ENCODE results near the gene CAPN11.
"Not testable (repeated sequence)": the region's sequence is repeated elsewhere in the genome, so short reads cannot be mapped to it uniquely, and the experiment has no call there.

CAPN11 gene

DNA sequence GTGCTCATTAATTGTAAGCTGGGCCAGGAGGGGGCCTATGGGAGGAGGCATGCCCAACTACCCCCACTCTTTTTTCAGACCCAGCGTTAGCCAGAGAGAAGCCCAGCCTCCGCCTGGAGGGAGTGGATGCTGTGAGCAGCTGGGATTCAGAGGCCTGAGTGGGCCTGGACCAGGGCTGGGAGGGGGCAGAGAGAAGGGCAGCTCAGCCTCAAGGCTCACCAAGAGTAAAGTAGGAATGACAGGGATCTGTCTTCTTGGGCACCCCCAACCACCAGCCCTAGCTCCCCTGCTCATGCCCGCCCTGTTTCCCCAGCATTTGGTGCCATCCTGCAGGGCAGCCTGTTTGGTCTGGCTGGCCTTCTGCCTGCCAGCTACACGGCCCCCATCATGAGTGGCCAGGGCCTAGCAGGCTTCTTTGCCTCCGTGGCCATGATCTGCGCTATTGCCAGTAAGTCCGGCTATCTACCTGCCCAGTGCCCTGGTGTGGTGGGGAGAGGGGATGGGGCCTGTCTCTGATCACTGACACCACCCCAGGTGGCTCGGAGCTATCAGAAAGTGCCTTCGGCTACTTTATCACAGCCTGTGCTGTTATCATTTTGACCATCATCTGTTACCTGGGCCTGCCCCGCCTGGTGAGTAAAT, 71.5 kb downstream of the CAPN11 start:
- no peak for DNase-seq

DNA sequence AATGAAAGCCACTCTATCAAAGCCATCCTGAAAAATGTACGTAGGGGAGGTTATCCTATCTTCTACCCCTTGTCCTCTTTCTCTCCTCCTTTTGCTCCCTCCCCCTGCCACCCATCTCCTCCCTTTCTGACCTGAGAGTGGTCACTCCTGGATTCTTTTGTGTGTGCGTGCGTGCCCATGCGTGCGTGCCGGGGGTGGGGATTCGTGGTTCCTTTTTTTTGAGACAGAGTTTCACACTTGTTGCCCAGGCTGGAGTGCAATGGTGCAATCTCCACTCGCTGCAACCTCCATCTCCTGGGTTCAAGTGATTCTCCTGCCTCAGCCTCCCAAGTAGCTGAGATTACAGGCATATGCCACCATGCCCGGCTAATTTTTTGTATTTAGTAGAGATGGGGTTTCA, 72.8 kb downstream of the CAPN11 start:
- DNase-seq = not testable (repeated sequence)

DNA sequence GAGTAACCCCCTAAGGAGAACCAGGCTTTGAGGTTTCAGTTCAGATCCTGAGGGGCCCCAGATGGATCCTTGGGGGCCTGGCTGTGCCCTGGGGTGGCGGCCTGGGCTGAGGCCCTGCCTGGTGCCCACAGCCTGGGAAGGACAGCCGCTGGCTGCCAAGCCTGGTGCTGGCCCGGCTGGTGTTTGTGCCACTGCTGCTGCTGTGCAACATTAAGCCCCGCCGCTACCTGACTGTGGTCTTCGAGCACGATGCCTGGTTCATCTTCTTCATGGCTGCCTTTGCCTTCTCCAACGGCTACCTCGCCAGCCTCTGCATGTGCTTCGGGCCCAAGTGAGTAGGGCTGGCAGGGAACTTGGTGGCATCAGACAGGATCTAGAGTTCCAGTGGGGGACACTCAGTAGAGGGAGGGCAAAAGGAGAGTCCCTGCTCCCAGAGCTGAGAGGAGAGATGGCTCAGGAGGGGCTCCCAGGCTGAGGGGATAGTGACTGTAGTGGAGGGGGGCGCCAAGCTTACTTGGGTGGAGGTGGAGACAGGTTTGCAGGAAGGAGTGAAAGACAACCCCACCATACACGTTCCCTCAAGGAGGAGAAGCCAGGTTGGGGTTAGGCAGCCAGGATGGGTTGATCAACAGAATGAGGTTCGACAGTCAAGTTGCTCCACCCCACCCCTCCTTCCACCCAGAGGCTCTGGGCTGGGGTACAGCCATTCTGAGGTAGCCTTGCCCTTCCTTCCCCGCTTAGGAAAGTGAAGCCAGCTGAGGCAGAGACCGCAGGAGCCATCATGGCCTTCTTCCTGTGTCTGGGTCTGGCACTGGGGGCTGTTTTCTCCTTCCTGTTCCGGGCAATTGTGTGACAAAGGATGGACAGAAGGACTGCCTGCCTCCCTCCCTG, 74.3 kb downstream of the CAPN11 start:
- no peak for DNase-seq

DNA sequence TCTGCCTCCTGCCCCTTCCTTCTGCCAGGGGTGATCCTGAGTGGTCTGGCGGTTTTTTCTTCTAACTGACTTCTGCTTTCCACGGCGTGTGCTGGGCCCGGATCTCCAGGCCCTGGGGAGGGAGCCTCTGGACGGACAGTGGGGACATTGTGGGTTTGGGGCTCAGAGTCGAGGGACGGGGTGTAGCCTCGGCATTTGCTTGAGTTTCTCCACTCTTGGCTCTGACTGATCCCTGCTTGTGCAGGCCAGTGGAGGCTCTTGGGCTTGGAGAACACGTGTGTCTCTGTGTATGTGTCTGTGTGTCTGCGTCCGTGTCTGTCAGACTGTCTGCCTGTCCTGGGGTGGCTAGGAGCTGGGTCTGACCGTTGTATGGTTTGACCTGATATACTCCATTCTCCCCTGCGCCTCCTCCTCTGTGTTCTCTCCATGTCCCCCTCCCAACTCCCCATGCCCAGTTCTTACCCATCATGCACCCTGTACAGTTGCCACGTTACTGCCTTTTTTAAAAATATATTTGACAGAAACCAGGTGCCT, 75.0 kb downstream of the CAPN11 start:
- no peak for DNase-seq
